Measurements from ENCODE around the gene FASN.

- TF ChIP-seq GATA3 (IDR thresholded peaks at IDR 0.05; ENCODE audit: low read depth, low read length) = no peak
- no peak for TF ChIP-seq GATA2 (IDR thresholded peaks at IDR 0.05; ENCODE audit: low read depth, low read length)
These were observed 29.7 kb upstream of the FASN start for GRCh38 chr17:82127704-82128103.
